22Rv1 (cell line): ENCODE measurements around the gene MED25.

Experiments
- CTCF ChIP-seq: fragments of 450-650 bp; IDR thresholded peaks from 2 replicates; pipeline ENCODE4 v1.5.1; 2017; ENCODE audit warnings: mild to moderate bottlenecking
- ZFX ChIP-seq: fragments of 450-650 bp; IDR thresholded peaks from 2 replicates; pipeline ENCODE4 v1.6.1; 2017; ENCODE audit warnings: antibody characterized with exemption, borderline replicate concordance

DNA sequence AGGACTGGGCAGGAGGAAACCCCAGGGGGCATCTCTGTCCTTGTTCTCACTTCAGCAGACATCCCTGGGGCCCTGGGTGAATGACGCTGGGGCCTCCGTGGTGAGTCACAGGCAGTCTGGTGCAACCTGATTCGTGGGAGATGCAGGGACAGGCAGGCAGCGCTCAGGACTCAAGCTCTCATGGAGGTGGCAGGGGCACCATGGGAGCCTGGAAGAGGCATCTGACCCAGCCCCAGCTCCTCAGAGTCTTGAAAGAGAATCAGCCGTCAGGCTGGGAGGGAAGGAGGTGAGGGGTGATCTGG, 18.9 kb downstream of the MED25 start:
- TF ChIP-seq CTCF (no peak), ZFX (no peak)
